ENCODE measurements around the gene FAM53B. TPM values are rescaled to one million over a fixed set of nuclear protein-coding genes. Genes with fewer than 3 reads are reported as not detected.

Gene FAM53B
- total RNA-seq, 2 experiments from 2014 or later = 15.1 to 18.0 TPM

DNA sequence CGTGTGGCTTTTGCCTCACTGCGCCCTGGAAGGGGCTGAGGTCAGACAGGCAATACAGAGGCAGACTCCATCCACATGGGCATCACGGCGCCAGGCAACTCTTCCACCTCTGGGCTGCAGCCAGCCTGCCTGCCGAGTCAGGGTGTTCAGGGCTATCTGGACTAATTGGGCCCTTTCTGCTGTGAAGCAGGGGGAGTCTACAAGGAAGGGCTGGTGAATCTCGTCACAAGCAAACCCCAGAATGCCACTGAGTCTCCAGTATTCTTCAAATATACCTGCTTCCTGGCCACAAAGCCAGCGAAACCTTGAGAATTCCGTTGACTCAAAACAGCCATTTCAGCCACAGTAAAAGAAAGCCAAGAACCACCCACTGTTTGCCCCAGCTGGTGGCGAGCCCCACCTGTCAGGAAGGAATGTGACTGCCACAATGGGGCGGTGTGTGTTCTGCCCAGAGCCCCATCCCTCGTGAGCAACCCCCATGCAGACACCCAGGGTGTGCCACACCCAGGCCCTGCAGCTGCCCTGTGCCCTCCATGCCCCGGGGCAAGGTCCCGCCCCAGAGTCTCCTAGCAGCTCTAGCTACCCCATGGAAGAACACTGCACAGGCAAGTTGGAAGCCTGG is 117.3 kb downstream of the FAM53B start:
- Mint-ChIP-seq H3K9me3 (no peaks in the 10 kb centered on the region), H3K4me1 (ENCODE audit: low read depth) (peaks cover 33% of the 10 kb centered on the region), H3K27ac (no peak overlapping the region), H3K36me3 (ENCODE audit: low read depth) (no peaks in the 10 kb centered on the region), H3K27me3 (no peaks in the 10 kb centered on the region), H3K4me3 (no peak overlapping the region)
- TF ChIP-seq, protein P1, sequence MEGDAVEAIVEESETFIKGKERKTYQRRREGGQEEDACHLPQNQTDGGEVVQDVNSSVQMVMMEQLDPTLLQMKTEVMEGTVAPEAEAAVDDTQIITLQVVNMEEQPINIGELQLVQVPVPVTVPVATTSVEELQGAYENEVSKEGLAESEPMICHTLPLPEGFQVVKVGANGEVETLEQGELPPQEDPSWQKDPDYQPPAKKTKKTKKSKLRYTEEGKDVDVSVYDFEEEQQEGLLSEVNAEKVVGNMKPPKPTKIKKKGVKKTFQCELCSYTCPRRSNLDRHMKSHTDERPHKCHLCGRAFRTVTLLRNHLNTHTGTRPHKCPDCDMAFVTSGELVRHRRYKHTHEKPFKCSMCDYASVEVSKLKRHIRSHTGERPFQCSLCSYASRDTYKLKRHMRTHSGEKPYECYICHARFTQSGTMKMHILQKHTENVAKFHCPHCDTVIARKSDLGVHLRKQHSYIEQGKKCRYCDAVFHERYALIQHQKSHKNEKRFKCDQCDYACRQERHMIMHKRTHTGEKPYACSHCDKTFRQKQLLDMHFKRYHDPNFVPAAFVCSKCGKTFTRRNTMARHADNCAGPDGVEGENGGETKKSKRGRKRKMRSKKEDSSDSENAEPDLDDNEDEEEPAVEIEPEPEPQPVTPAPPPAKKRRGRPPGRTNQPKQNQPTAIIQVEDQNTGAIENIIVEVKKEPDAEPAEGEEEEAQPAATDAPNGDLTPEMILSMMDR (IDR thresholded peaks at IDR 0.05) = no peak
- intact Hi-C loops (cut with micrococcal nuclease) = loop anchor here (5.0 kb wide), 1 partner anchor 85 kb away; no protein-coding TSS in a partner anchor
- POLR2A ChIA-PET = interaction anchor here (0.9 to 2.6 kb wide), 2 partner anchors 12 to 115 kb away, joined by 3 to 10 read pairs; no protein-coding TSS in a partner anchor
- ATAC-seq (peak; percentile 76), DNase-seq (peak; percentile 76)
- CTCF ChIA-PET = interaction anchor here (0.8 to 2.3 kb wide), 11 partner anchors 10 to 200 kb away, joined by 3 to 20 read pairs (median 5); no protein-coding TSS in a partner anchor

DNA sequence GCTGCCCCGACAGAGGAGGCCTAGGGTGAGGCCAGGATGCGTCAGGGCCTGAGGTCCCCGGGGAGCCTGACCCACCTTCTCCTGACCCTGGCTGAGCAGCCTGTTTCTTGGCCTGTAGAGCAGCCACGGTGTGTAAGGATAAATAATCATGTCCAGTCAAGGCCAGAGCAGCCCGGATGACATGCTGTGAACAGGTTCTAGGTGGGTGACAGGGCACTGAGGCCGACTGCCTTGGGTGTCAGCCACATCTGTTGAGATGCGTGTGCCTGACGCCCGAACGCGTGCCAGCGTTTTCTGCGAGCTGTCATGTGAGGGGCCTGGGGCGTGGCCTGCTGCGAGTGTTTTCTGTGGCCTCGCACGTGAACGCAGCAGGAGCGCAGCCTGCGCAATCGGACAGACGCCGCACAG is 118.3 kb downstream of the FAM53B start:
- CTCF ChIA-PET = interaction anchor here (1.1 kb wide), 1 partner anchor 108 kb away, joined by 3 read pairs; no protein-coding TSS in a partner anchor
- TF ChIP-seq, protein P1 (IDR thresholded peaks at IDR 0.05) = no peak
- Mint-ChIP-seq H3K4me3 (no peak overlapping the region), H3K4me1 (ENCODE audit: low read depth) (peaks cover 28% of the 10 kb centered on the region), H3K27me3 (no peaks in the 10 kb centered on the region), H3K36me3 (ENCODE audit: low read depth) (peaks cover 3% of the 10 kb centered on the region), H3K9me3 (no peaks in the 10 kb centered on the region), H3K27ac (no peak overlapping the region)
- no peak for DNase-seq
- POLR2A ChIA-PET = interaction anchor here (1.1 kb wide), 1 partner anchor 14 kb away, joined by 3 read pairs; no protein-coding TSS in a partner anchor
- intact Hi-C loops (cut with micrococcal nuclease) = loop anchor here (5.0 kb wide), 1 partner anchor 84 kb away; no protein-coding TSS in a partner anchor
- no peak for ATAC-seq

- H3K4me1 Mint-ChIP-seq (ENCODE audit: low read depth) = peaks cover 29% of the 10 kb centered on the region
These were observed 119.3 kb downstream of the FAM53B start for GRCh38 chr10:124624895-124625294.

DNA sequence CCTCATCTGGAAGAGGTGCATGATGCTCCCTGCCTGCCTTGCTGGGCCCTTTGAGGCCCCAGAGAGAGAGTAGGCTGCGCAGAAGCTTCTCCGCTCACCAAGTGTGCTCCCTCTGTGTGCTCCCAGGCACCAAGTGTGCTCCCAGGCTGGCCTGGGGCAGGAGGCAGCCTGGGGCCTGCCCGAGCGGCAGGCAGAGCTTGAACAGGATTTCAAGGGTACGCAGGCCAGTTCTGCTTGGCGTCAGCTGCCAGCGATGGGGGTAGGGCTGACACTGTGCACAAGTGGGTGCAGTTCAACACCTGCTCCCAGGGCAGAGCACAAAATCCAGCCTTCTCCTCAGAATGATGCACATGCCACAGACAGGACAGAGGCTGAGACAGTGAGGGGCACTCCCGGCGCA is 119.7 kb downstream of the FAM53B start:
- no peak for ATAC-seq
- Mint-ChIP-seq H3K4me1 (ENCODE audit: low read depth) (peaks cover 30% of the 10 kb centered on the region), H3K27ac (no peak overlapping the region), H3K4me3 (no peak overlapping the region), H3K9me3 (no peaks in the 10 kb centered on the region), H3K36me3 (ENCODE audit: low read depth) (peaks cover 3% of the 10 kb centered on the region), H3K27me3 (no peaks in the 10 kb centered on the region)
- intact Hi-C loops (cut with micrococcal nuclease) = no loop called here
- POLR2A ChIA-PET = interaction anchor here (0.8 to 1.0 kb wide), 2 partner anchors 64 to 93 kb away, joined by 3 to 4 read pairs; no protein-coding TSS in a partner anchor
- CTCF ChIA-PET = no interaction called here
- TF ChIP-seq, protein P1 (IDR thresholded peaks at IDR 0.05) = no peak
- no peak for DNase-seq

More at GRCh38 chr10:124624895-124625294, 119.3 kb downstream of the FAM53B start:
- CTCF ChIA-PET = interaction anchor here (1.1 kb wide), 1 partner anchor 108 kb away, joined by 3 read pairs; no protein-coding TSS in a partner anchor
- intact Hi-C loops (cut with micrococcal nuclease) = loop anchor here (5.0 kb wide), 1 partner anchor 83 kb away; no protein-coding TSS in a partner anchor
- Mint-ChIP-seq H3K36me3 (ENCODE audit: low read depth) (peaks cover 3% of the 10 kb centered on the region), H3K27ac (no peak overlapping the region), H3K27me3 (no peaks in the 10 kb centered on the region), H3K4me3 (no peak overlapping the region), H3K9me3 (no peaks in the 10 kb centered on the region)
- DNase-seq (no peak), ATAC-seq (no peak)
- POLR2A ChIA-PET = interaction anchor here (1.0 to 1.1 kb wide), 2 partner anchors 15 to 64 kb away, joined by 3 to 4 read pairs; no protein-coding TSS in a partner anchor
- TF ChIP-seq, protein P1 (IDR thresholded peaks at IDR 0.05) = no peak

DNA sequence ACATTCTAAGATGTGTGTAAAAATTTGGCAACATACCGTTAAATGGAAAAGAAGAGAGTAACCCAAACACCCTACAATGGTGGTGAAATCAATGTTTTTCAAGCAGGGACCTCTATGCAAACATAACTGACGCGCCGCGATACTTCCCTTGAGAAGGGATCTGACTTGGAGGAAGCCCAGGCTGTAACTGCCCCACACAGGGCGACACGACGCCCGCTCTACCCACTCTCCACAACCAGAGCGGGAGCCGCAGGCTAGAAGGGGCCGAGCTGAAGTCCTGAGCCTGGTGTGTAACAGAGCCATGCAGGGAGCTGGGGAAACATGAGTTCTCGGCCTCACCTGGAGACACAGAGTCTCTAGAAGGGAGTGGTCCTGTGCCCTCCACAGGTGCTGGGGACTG is 120.2 kb downstream of the FAM53B start:
- TF ChIP-seq, protein P1 (IDR thresholded peaks at IDR 0.05) = no peak
- ChIA-PET CTCF (no interaction called here), POLR2A (interaction anchor here (0.8 to 1.0 kb wide), 2 partner anchors 65 to 94 kb away, joined by 3 to 4 read pairs; no protein-coding TSS in a partner anchor)
- Mint-ChIP-seq H3K27me3 (no peaks in the 10 kb centered on the region), H3K9me3 (no peaks in the 10 kb centered on the region), H3K36me3 (ENCODE audit: low read depth) (peaks cover 3% of the 10 kb centered on the region), H3K4me3 (no peak overlapping the region), H3K4me1 (ENCODE audit: low read depth) (peaks cover 33% of the 10 kb centered on the region), H3K27ac (peak overlapping the region; percentile 20)
- DNase-seq (no peak), ATAC-seq (no peak)
- intact Hi-C loops (cut with micrococcal nuclease) = no loop called here
